ENCODE results near the gene ZNF536. TPM values are rescaled to one million over a fixed set of nuclear protein-coding genes. Genes with fewer than 3 reads are reported as not detected.
A peak's percentile ranks its signal among the peaks of the same experiment; 100 is the strongest.

ZNF536 gene
- total RNA-seq, 3 donors from 2014 or later, result 1.3 to 7.3 (median 1.3) TPM

DNA sequence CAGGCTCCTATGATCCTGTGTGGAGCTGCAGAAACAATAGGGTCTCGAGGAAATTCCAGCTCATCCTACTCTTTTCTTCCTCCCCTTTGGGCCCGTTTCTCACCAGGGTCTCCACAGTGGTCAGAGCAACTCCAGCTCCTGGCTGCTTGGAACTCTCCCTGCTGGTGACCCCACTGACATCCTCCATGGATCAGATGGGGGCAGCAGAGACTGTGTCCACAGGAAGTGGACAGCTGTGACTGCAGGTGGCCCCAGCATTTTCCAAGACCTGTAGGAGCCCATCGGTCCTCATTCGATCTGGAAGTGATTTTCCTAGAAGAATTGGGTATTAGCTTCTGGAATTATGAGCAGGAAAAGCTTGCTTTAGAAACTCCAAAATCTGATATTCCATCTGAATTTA, 208.5 kb downstream of the ZNF536 start:
- DNase-seq (no peak), ATAC-seq (no peak)
- Histone ChIP-seq H3K4me1 (ENCODE audit: low read depth) (no peaks in the 10 kb centered on the region), H3K4me3 (no peak overlapping the region), H3K36me3 (ENCODE audit: low read depth) (no peaks in the 10 kb centered on the region), H3K9me3 (no peaks in the 10 kb centered on the region)
- no peak for TF ChIP-seq CTCF (IDR thresholded peaks at IDR 0.05)
- intact Hi-C loops (cut with DNase I, micrococcal nuclease), result no loop called here

GRCh38 chr19:30584090-30584489, 211.9 kb downstream of the ZNF536 start:
- TF ChIP-seq CTCF (IDR thresholded peaks at IDR 0.05), result no peak
- Histone ChIP-seq H3K4me3 (no peak overlapping the region), H3K4me1 (ENCODE audit: low read depth) (no peaks in the 10 kb centered on the region), H3K36me3 (ENCODE audit: low read depth) (no peaks in the 10 kb centered on the region), H3K9me3 (no peaks in the 10 kb centered on the region)
- intact Hi-C loops (cut with DNase I, micrococcal nuclease), result no loop called here
- no peak for ATAC-seq
- DNase-seq, result no peak

DNA sequence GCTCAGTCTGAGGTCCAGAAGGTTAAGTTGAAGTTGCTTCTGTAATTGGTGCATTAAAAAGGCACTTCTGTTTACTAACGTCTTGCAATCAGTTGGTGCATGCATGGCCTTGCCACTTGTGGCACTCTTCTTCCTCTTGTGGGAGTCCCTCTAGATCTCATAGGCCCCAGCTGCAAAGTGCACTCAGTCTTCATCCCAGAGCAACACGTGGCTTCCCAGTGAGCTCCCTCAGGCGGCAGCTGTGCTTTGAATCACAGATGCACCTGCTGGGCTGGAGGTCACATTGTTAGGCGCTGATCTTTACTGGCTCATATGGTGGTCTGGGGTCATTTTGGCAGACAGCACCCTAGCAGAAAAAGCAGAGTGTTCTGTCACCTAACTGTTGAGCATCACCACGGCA, 215.7 kb downstream of the ZNF536 start:
- Histone ChIP-seq H3K4me3 (no peak overlapping the region), H3K36me3 (ENCODE audit: low read depth) (no peaks in the 10 kb centered on the region), H3K4me1 (ENCODE audit: low read depth) (no peaks in the 10 kb centered on the region), H3K9me3 (no peaks in the 10 kb centered on the region)
- no peak for TF ChIP-seq CTCF (IDR thresholded peaks at IDR 0.05)
- intact Hi-C loops (cut with DNase I, micrococcal nuclease), result no loop called here
- no peak for ATAC-seq
- no peak for DNase-seq

GRCh38 chr19:30590596-30591229, 218.5 kb downstream of the ZNF536 start:
- Histone ChIP-seq H3K9me3 (no peaks in the 10 kb centered on the region), H3K4me3 (no peak overlapping the region), H3K36me3 (ENCODE audit: low read depth) (no peaks in the 10 kb centered on the region), H3K4me1 (ENCODE audit: low read depth) (no peaks in the 10 kb centered on the region)
- ATAC-seq (no peak), DNase-seq (no peak)
- intact Hi-C loops (cut with DNase I, micrococcal nuclease), result no loop called here
- no peak for TF ChIP-seq CTCF (IDR thresholded peaks at IDR 0.05)

DNA sequence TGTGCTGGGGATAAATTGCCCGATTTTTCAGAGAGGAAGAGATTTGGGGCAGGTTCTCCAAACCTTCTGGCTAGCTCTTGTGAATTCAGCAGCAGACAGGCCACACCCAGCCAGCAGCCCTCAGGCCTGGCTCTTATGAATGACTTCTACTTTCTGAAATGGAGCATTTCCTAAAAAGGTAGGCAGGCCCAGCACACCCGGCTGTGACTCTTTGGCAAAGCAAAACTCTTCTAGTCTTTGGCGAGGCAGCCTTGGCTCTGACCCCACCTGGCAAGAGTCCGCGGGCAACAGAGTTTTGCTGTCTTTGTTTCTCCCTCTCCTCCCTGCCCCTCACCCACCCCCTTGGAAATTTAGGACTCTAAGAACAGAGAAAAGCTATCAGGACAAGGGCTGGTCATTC, 221.2 kb downstream of the ZNF536 start:
- Histone ChIP-seq H3K36me3 (ENCODE audit: low read depth) (no peaks in the 10 kb centered on the region), H3K4me1 (ENCODE audit: low read depth) (no peaks in the 10 kb centered on the region), H3K9me3 (no peaks in the 10 kb centered on the region), H3K4me3 (no peak overlapping the region)
- intact Hi-C loops (cut with DNase I, micrococcal nuclease), result no loop called here
- ATAC-seq, result no peak
- peak in 2 of 3 donors; percentile 9 to 33 for DNase-seq
- no peak for TF ChIP-seq CTCF (IDR thresholded peaks at IDR 0.05)

Measured in mucosa of descending colon (tissue), 3 donors.